Smooth muscle cell of the brain vasculature (primary cell): ENCODE data around the gene KCNQ1.
A peak's percentile ranks its signal among the peaks of the same experiment; 100 is the strongest.

Experiments
- DNase-seq: peaks from one replicate; pipeline ENCODE4 v3.0.0-alpha.2; 2012; ENCODE audit warnings: low read depth, low spot score

KCNQ1 gene

DNA sequence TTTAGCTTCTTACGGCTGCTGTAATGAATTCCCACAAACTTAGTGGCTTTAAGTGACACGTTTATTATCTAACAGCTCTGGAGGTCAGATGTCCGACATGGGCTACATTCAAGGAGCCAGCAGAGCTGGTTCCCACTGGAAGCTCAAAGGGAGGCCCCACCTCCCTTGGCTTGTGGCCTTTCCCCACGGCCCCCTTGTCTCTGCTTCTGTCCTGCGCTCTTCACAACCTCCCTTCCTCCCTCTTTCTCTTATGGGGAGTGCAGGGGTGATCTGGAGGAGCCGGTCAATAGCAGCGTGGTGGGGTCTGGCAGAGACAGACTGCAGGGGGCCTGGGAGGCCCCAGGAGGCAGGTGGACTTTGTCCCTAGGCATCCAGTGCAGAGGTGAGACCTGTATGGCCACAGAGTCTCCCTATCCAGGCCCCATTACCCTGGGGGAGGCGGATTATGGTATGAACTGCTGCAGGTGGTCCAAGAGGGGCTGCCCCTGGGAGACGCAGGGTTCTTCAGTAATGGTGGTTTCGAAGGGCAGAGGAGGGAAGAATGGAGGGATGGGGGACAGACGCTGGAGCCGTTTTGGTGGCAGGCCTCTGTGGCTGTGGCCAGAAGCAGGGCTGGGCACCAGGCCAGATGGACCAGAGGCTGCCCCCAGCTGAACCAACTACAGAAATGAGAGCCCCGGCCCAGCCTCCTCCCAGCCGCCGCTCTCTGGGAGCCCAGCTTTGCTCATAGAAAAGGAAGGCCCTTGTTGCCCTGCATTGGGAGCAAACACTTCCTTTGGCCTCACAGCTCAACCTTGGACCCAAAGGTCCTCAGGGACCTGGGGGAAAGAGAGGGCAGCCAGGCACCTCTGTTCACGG, 285.7 kb downstream of the KCNQ1 start:
- no peak for DNase-seq

DNA sequence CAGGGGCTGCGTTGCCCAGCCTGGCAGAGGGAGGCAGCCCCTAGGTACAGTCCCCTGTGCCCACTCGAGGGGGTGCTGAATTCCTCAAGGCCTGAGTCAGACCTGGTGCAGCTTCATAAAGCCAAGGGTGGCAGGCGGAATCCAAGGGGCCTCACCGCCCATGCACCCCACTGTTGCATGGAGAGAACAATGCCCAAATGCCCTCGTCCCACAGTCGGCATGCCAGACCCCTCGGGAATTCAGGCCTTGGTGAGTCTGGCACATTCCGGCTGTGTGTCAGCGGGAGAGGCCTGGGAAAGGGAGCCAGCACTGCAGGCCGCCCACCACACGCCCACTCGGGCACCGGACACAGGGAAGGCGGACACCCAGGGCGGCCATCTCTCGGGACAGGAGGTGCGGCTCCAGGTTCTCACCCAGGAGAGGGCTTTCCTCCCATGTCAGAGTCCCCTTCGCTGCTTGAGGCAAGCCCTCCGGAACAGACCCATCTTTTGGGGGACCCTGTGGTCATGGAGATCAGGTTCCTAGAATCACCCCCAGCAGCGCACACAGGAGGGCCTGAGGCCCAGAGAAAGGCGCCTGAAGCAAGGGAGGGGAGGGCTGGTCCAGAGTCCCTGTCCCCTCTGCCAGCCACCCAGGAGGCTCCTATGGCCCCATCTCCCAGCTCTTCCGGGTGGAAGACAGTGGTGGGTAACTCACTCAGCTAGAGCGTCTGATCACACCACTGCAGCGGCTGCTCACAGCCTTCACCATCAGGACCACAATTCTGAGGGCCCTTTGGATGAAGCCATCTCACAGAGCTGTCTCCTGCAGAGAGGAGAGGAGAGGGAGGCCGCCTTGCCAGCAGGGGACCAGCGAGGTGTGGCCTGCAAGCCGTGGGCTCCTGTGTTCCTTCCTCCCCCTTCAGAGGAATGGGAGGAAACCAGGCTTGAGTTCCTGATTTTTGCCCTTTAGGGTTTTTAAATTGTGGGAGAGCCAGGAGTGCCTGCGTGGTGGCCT, 286.6 kb downstream of the KCNQ1 start:
- DNase-seq = no peak

DNA sequence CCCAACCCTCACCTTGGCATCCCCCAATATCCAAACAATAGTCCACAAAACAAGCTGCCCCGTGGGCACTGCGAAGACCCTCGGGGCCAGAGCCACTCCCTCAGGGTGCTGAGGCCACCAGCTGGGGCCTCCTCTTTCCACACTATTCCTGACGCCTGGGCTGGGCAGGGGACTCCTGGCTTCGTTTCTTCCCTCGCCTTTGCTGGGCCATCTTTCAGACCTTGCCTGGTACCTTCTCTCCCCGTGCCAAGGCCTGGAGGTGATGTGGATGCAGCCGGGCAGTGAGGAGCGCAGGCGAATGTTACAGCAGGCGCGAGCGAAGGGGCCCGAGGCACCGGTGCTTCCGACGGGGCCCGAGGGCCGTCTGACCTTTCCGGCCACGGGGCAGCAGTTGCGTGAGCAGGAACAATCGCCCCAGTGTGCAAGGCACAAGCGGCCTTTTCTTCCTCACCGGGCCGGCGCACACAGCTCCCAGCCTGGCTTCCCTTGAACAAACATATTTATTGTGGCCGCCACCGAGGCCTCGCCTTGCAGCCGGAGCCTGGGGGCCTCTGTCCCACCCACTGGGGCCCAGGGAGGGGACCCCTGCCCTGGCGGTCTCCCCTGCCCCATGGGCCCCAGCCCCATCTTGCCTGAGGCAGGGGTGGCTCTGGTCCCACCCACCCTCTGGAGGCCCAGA, 287.6 kb downstream of the KCNQ1 start:
- DNase-seq = no peak

DNA sequence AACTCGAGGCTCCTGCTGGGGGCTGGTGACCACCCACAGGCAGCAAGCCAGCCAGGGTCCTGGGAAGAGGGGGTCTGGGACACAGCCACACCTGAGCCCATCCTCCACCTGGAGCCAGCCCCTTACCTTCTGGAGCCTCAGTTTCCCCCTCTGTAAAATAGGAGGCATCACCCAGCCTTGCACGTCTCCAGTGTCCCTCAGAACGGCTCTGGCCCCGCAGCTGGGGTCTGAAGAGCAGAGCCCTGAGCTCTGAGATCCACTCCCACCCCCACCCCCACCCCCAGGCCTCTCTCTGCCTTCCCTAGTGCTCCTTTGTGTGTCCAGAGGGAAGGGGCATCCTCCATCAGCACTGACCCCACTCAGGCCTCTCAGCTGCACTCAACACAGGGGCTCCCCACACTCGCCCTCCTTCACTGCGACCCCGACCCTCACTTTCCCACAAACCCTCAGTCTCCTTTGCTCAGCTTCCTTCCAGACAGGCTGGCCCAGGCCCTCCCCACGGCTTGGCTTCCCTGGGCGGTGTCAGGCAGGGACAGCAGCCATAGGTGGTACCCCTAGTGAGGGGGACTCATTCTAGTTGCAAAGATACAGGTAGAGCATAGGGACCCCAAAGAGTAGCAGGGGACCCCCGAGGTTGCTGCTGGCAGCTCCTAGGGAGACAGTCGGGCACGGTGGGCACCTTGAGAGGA, 288.3 kb downstream of the KCNQ1 start:
- no peak for DNase-seq

DNA sequence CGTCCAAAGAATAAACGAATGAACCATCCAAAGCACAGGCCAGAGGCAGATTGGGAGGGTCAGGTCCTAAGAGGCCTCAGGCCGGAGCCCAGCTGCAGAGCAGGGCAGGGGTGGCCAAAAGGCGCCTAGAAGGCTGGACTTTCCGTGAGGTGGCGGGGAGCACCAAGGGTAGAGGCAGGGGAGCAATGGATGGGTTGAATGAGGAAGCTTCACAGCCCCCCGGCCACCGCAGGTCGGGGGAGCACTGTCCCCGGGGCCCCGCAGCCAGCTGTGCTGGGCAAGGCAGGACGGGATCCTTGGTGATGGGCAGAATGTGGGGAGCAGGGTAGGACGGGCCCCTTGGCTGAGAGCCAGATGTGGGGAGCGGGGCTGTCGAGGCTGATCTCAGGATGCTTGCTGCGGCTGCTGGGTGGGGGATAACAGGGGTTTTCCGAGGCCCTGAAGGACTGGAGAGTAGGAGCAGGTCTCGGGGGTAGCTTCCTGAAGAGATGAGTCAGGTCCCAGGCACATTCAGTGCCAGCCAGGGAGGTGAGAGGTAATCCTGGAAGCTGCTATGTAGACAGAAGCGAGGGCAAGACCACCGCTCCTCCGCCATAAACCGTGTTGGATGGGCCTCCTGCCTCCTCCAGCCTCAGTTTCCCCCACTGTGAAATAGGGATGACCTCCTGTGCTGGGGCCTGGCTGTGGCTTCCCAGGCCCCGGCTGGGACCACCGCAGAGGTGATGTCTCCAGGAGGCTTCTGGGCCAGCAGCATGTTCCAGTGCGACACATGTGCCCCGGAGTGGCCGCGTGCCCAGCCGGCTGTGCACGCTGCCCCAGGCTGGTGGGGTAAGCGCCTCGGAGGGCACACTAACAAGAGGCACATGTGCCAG, 289.6 kb downstream of the KCNQ1 start:
- DNase-seq = no peak

DNA sequence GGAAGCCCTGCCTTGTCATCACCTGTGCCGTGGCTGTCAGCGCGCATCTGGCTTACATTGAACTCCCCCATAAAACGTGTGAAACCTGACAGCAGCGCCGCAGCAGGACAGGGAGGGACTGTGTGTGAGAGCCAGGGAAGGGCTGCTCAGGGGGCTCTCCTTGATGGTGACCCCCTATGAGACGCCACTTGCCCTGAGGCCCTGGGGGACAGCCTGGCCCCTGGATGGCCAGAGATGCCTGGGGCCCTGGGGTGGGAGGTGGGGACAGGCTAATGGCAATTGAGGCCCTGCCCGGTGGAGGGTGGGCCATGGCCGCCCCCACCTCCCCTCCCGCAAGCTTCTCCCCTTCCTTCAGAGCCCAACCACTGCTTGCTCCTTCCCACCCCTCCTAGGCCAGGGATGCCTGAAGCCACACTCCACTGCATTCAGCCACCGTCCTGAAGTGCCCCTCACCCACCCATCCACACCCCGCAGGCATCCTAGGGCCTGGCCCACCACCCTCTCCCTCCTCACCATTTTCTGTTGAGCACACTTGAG, 290.3 kb downstream of the KCNQ1 start:
- no peak for DNase-seq

DNA sequence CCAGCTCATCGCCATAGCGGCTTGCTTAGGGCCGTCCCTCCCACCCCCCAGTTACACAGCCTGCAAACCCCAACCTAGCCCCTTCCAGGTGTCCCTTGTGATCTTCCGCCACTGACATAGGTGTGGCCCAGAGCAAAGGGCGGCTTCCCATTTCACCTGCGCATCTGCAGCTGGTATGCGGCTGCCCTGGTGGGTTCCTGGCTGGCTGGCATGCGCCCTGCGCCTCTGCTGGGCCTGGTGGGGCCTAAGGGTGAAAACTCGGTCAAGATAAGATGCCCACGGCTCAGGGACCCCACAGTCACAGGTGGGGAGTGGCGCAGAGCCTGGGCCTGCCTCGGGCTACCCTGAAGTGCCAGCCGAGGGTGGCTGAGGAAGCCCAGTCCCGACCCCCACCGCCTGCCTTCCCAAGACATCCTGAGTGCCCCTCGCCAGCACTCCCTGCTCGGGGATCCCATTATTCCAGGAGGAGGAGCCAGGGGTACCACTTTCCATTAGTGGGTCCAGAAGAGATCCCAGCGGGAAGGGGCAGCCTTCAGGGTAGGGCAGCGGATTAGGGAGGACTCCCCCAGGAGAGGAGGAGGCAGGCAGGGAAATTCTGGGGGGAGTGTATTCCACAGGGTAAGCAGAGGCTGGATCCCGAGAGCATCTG, 291.9 kb downstream of the KCNQ1 start:
- DNase-seq = no peak

DNA sequence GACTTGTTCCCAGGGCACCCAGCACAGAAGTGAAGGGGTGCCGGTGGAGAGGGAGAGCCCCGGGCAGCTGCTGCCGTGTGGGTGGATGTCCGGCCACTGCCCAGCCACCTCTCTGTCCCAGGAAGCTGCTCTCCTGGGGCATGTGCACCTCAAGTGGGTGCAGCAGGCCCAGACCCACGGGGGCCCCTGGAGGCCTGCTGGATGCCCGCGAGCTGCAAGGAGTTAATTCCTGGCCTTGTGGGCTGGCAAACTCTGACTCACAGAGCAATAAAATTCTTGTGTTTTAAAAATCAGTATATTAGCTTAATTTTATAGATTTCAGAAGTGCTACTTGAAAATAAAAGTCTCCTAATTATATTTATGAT, 292.4 kb downstream of the KCNQ1 start:
- no peak for DNase-seq

DNA sequence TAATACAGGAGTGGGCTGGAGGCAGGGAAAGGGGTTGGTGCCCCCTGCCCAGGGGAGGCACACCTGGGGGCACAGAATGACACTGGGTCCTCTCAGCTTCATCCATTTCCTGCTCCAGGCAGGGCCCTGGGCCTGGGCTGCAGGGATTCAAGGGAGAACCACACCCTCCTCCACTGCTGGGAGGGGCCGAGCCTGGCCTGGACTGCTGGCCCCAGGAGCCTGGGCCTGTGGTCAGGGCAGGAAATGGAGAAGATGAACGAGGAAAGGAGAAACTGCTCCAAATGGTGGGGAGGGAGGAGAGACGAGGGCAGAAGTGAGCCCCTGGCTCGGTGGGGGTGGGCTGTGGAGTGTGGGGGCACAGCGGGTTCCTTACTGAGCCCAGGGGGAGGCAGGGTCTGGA, 293.1 kb downstream of the KCNQ1 start:
- DNase-seq = no peak

DNA sequence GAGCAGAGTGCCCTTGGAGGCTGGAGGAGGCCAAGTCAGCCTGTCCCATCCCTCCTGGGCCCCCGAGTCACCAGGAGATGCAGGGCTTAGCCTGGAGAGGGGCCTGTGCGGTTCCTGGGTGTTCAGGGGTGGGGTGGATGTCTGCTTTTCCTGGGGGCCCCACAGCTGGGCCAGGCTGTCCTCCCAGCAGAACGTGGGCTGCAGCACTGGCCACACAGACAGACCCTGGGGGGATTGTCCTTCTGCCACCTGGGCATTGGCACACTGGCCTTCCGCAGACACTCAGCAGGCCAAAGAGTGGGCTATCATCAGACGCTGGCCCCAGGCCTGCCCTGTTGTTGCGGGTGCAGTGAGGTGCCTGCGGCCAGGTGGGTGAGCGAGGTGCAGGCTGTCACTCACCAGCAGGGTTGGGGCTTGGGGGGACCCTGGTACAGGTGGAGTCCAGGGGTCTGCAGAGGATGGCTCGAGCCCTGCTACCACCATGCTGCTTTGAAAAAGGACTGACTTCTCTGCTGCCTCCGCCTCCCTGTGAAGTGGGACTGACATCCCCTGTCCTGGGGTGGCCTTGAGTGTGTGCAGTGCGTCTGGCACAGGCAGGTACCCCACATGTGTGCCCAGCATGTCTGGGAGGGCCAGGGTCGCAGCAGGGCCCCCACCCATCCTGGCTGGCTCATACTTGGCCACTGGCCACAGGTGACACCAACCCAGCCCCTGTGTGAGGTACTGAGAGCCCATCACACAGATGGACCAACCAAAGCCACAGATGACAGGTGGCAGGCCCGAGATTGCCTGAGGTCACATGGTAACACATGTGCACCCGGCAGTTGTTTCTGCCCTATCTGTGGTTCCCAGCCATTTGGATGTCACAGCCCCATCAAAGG, 294.0 kb downstream of the KCNQ1 start:
- DNase-seq = no peak

DNA sequence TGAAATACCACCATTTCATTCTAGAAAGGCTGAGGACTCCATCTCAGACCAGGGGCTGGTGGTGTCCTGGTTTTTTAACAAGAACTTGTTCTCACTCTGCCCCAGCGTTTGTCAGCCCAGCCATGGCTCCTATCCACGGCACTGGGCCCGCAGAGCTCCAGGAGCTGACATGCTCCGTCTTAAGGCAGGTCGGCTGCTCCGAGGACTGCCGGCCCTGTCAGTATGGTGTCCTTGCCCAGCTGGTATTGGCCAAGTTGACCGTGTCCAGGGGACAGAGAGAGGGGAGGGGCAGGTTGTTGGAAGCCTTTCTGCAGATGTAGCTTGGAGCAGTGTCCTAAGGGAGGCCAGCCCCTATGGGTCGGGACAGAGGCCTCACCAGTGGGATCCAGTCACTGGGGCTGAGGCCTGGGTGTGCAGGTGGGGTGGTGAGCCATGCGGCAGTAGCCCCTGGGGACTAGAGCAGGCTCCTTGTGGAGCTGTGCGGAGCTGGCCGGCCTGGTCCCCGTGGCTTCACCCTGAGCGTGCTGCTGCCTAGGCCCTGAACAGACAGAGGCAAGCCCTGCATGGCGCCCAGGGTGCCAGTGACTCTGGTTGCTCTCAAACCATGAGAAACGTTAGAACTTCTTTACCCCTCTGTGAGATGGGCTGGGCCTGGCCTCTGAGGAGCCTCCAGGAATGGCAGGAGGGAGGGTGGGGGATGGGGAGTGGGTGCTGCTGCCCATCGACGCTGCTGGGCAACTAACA, 294.9 kb downstream of the KCNQ1 start:
- no peak for DNase-seq

DNA sequence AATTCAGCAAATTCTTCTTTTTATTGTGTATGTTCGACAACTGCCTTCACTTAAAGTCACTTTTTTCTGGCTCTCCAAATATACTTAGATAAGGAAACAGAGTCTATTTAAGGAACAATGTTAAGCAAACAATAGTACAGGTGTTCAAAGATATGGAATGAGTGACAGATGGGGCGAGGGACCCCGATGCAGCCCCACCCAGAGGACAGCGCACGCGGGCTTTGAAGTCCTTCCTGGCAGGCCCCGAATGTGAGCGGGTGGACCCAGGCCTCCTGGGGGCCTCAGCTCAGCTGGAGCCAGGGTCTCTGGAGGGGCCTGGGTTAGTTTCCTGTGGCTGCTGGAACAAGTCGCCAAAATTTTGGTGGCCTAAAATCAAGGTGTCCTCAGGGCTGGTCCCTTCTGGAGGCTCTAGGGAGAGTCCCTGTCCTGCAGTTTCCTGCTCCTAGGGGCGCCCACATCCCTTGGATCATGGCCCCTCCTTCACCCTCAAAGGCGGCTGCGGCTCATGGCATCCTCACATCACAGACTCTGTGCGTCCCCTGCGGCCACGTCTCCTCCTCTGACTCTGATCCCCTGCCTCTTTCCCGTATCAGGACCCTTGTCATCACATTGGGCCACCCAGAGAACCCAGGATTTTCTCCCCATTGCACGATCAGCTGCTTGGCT, 295.6 kb downstream of the KCNQ1 start:
- DNase-seq = no peak

DNA sequence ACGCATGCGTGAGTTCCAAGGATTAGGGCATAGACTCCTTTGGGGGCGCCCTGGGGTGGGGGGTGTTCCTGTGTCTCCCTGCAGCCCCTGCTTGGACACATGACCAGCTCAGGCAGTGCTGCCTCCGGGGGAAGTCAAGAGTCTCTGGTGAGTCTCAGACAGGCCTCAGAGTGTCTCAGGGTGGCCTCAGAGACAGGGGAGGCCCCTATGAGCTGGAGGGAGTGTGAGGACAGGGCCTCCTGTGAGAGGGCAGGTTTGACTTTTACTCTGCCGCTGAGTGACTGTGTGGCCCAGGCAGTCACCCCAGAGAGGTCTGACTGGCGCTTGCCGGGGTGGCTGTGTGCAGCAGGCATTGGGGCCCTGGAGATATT, 296.2 kb downstream of the KCNQ1 start:
- no peak for DNase-seq

DNA sequence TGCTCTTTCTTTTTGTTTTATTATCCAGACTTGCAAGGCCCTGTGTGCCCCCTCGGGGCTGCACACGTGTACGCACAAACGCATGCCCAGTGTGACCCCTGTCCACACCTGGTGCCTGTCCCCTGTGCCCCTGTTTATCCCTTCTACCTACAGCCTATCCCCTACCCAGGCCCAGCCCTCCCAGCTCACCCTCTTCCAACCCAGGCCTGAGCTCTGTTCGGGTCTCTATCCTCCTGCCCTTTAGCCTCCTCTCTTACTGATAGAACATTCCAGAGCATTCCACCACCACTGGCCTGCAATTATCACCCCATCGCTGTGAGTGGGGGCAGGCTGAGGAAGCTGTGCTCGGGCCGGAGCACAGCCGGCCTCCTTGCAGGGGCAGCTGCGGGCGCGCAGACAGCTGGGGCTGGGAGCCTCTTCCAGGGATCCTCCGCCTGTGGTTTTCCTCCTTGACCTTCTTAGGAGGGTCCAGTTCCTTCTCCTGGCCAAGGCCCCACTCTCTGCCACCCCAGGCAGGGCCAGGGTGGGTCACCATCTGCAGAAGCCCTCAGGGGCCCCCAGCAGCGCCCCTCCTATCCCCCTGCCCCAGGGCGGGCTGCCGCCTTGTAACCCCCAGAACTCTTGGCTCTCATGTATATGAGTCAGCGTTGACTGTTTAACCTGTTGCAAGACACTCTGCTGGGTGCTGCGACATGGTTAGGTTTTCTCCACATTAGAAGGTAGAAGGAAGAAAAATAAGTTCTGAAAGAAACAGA, 296.7 kb downstream of the KCNQ1 start:
- DNase-seq = peak; percentile 85

DNA sequence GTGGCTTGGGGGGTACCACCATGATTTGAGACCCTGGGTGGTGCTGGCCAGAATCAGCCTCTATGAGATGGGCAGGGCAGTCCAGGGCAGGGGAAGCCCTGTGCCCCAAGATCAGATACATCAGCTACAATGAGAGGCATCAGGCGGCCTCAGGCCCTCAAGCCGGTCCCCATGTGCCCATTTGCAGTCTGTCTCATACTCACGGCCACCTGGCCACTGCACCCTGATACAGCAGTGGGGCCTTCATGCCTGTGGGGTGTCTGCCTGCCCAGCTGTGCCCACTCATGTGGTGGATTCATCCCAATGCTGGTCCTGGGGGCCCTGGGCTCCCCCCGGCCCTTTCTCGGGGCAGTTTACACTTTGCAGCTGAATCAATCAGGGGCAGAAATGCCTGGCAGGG, 297.4 kb downstream of the KCNQ1 start:
- no peak for DNase-seq

DNA sequence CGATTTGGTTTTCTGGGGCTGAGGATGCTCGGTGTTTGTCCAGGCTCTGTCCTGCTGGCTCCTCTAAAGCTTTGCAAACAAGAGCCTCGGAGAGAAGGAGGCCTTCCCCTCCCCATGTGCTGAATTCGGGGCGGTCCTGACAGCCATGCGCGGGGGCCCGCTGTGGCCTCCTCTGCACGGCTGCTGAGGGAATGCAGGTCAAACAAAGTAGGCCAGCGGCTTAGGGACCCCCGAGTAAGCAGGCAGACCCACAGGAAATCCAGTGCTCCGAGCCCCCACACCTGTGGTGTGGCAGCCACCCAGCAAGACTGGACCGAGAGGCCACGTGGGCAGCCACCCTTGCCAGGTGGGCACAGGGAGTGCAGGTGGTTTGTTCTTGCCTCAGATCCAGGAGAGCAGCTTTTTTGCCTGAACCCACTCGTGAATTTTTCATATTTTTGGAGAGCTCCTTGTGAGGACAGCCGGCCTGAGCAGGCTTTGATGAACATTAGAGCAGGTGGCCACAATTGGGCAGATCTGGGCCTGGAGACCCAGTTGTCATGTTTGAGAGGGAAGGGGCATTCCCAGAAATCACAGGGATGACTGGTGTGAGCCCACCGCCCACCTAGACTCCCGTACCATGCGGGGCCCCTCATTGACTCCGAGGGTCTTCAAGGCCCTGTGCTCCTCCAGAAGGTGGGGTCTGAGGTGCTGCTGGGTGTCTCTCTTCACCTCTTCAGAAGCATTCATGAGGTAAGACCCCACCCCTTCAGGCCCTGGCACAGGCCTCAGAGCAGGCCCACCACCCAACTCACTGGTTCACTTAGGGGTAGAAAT, 298.0 kb downstream of the KCNQ1 start:
- DNase-seq = no peak
